Chondrocyte (in vitro differentiated cells): ENCODE data around the gene SRGN. TPM values are rescaled to one million over a fixed set of nuclear protein-coding genes. Genes with fewer than 3 reads are reported as not detected.

Source experiments
- DNase-seq: peaks from one replicate; pipeline ENCODE4 v3.0.0; 2021; ENCODE audit warnings: mixed read lengths, low spot score
- H3K27ac Mint-ChIP-seq: one replicate; pipeline ENCODE4 v1.8.0; 2021; ENCODE audit warnings: mild to moderate bottlenecking, moderate library complexity, mixed read lengths; ENCODE audit not compliant: unreplicated experiment
- H3K27me3 Mint-ChIP-seq: 2 replicates; pipeline ENCODE4 v1.8.0; 2021; ENCODE audit warnings: low read depth, mixed read lengths
- H3K36me3 Mint-ChIP-seq: 2 replicates; pipeline ENCODE4 v1.8.0; 2021; ENCODE audit warnings: low read depth, mixed read lengths
- H3K4me1 Mint-ChIP-seq: 2 replicates; pipeline ENCODE4 v1.8.0; 2021; ENCODE audit warnings: low read depth, mild to moderate bottlenecking, mixed read lengths
- H3K4me3 Mint-ChIP-seq: one replicate; pipeline ENCODE4 v1.8.0; 2021; ENCODE audit warnings: mild to moderate bottlenecking, moderate library complexity, mixed read lengths; ENCODE audit not compliant: unreplicated experiment
- H3K9me3 Mint-ChIP-seq: 2 replicates; pipeline ENCODE4 v1.8.0; 2021; ENCODE audit warnings: low read depth, mixed read lengths
- total RNA-seq: library from RNA; stranded (reverse); gene quantifications from 3 replicates; pipeline ENCODE4 v1.2.1, GENCODE V29; 2021
- TF ChIP-seq, protein P1 (sequence below): fragments of 200-600 bp; sonication (generic); IDR thresholded peaks from 2 replicates; pipeline ENCODE4 v1.5.0; 2021; ENCODE audit warnings: antibody characterized with exemption, mild to moderate bottlenecking, moderate library complexity

The SRGN gene
- total RNA-seq, 1 donor from 2014 or later = 16.0 TPM

DNA sequence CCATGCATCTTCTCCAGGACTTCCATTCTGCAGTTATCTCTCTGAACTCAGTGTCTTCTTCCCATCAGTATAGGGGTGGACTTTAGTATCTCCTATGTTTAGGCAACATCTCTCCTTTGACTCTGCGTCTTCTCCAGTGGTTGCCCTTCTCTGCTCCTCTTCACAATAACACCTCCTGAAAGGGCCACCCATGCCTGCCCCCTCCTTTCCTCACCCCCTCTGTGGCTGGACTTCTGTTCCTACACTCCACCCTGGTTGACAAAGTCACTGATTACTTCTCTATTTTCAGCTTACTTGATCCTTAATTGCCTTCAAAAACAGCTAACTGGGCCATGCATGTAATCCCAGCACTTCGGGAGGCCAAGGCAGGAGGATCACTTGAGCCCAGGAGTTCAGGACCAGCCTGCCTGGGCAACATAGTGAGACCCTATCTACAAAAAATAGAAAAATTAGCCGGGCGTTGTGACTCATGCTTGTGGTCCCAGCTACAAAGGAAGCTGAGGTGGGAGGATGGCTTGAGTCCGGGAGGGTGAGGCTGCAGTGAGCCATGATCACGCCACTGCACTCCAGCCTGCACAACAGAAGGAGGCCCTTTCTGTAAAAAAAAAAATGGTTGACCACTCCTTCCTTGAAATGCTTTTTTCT, 13.7 kb downstream of the SRGN start:
- Mint-ChIP-seq H3K9me3 (no peaks in the 10 kb centered on the region), H3K4me3 (no peak overlapping the region), H3K4me1 (no peaks in the 10 kb centered on the region), H3K36me3 (peaks cover 5% of the 10 kb centered on the region), H3K27ac (no peak overlapping the region), H3K27me3 (no peaks in the 10 kb centered on the region)
- TF ChIP-seq, protein P1, sequence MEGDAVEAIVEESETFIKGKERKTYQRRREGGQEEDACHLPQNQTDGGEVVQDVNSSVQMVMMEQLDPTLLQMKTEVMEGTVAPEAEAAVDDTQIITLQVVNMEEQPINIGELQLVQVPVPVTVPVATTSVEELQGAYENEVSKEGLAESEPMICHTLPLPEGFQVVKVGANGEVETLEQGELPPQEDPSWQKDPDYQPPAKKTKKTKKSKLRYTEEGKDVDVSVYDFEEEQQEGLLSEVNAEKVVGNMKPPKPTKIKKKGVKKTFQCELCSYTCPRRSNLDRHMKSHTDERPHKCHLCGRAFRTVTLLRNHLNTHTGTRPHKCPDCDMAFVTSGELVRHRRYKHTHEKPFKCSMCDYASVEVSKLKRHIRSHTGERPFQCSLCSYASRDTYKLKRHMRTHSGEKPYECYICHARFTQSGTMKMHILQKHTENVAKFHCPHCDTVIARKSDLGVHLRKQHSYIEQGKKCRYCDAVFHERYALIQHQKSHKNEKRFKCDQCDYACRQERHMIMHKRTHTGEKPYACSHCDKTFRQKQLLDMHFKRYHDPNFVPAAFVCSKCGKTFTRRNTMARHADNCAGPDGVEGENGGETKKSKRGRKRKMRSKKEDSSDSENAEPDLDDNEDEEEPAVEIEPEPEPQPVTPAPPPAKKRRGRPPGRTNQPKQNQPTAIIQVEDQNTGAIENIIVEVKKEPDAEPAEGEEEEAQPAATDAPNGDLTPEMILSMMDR = no peak
- DNase-seq = no peak

DNA sequence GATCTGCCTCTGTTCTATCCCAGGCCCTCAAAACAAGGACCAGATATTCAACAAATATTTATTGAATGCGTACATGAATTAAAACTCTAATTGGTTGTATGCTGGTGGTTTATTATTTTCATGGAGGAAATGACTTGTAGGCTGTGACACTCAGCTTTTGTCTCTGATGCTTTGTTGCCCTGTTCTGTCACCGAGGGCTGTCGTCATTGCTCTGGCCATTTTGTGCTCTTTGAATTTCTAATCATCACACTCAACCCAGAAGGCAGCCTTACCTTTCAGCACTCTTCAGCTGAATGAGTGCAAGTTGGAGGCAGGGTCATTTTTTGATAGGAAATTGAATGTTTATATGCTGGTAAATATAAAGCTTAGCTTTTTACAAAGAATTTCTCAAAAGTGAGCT, 14.5 kb downstream of the SRGN start:
- no peaks in the 10 kb centered on the region for H3K9me3 Mint-ChIP-seq
- no peak overlapping the region for H3K27ac Mint-ChIP-seq
- DNase-seq = no peak
- no peak overlapping the region for H3K4me3 Mint-ChIP-seq
- H3K36me3 Mint-ChIP-seq = peaks cover 5% of the 10 kb centered on the region
- no peaks in the 10 kb centered on the region for H3K27me3 Mint-ChIP-seq
- TF ChIP-seq, protein P1 = no peak
- H3K4me1 Mint-ChIP-seq = no peaks in the 10 kb centered on the region

DNA sequence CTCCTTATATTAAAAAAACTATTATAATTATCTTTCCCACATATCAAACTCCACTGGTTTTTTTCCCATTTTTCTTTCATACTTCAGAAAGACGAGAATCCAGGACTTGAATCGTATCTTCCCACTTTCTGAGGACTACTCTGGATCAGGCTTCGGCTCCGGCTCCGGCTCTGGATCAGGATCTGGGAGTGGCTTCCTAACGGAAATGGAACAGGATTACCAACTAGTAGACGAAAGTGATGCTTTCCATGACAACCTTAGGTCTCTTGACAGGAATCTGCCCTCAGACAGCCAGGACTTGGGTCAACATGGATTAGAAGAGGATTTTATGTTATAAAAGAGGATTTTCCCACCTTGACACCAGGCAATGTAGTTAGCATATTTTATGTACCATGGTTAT, 15.9 kb downstream of the SRGN start:
- DNase-seq = no peak
- TF ChIP-seq, protein P1 = no peak
- Mint-ChIP-seq H3K4me3 (no peak overlapping the region), H3K27ac (no peak overlapping the region), H3K9me3 (no peaks in the 10 kb centered on the region), H3K4me1 (no peaks in the 10 kb centered on the region), H3K27me3 (no peaks in the 10 kb centered on the region), H3K36me3 (peaks cover 5% of the 10 kb centered on the region)

DNA sequence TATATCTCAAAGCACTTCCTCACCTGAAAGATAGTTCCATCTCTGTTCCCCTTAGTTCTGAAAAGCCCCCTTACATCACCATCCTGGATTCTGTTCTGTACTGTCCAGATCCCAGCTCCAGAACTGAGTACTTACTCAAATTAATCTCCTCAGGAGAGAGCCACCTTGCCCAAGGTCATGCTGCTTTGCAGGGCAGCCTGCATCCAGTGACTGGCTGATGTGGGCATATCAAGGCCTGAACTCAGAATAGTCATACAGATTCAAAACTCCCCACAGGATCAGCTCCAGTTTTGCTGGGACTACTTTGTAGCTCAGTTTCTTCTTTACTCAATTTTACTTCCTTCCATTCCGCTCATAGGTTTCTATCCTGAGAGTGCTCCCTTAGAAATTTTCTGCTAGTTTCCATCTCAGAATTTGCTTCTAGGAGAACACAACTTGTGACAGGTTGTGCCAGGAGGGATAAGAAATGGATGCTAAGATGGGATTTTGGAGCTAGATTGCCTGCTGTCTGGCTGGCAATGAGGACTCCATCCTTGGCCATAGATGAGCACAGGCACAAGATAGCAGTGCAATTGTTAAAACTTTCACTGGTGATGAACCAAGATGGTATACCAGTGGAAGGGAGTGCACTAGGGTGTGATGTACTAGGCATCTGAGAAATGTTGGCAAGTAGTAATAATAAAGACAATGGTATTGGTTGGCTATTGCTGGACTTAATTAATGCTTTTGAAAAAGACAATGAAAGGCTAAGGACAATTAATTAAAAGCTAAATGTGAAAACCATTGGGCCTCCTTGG, 17.3 kb downstream of the SRGN start:
- H3K36me3 Mint-ChIP-seq = peaks cover 5% of the 10 kb centered on the region
- no peaks in the 10 kb centered on the region for H3K27me3 Mint-ChIP-seq
- no peaks in the 10 kb centered on the region for H3K4me1 Mint-ChIP-seq
- H3K9me3 Mint-ChIP-seq = no peaks in the 10 kb centered on the region
- TF ChIP-seq, protein P1 = no peak
- no peak for DNase-seq
- H3K4me3 Mint-ChIP-seq = no peak overlapping the region
- H3K27ac Mint-ChIP-seq = no peak overlapping the region

DNA sequence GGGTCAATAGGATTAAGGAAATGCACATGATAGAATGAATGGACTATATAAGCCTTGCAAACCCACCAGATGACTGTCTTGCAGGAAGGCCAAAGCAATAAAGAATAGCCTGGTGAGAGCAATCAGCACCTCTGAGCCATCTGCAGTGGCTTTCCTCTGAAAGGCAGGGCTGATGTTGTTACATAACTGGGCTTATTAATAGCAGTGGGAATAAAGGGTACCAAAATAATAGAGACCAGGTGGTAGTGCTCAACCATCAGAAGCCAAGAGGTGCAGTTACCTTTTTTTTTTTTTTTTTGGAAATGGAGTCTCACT, 19.2 kb downstream of the SRGN start:
- Mint-ChIP-seq H3K36me3 (peaks cover 3% of the 10 kb centered on the region), H3K4me3 (no peak overlapping the region), H3K9me3 (no peaks in the 10 kb centered on the region), H3K27me3 (no peaks in the 10 kb centered on the region), H3K27ac (no peak overlapping the region), H3K4me1 (no peaks in the 10 kb centered on the region)
- TF ChIP-seq, protein P1 = no peak
- DNase-seq = no peak
